NCI-H128 (cell line): ENCODE data around the gene TANK.

Experiments
- DNase-seq: peaks from one replicate; lab custom pipeline; 2025; ENCODE audit not compliant: unreplicated experiment; lab: John Stamatoyannopoulos, UW

TANK gene

GRCh38 chr2:161228511-161229240 lies 68.4 kb downstream of the TANK start:
- no peak for DNase-seq

GRCh38 chr2:161230959-161231358 lies 70.7 kb downstream of the TANK start:
- DNase-seq, result no peak

GRCh38 chr2:161232571-161232970 lies 72.3 kb downstream of the TANK start:
- DNase-seq, result no peak

- no peak for DNase-seq
Measured at GRCh38 chr2:161233858-161234431, 73.7 kb downstream of the TANK start.

- DNase-seq, result no peak
Measured at GRCh38 chr2:161234627-161235026, 74.4 kb downstream of the TANK start.

- no peak for DNase-seq
Measured at GRCh38 chr2:161237392-161238264, 77.4 kb downstream of the TANK start.

GRCh38 chr2:161238265-161238559 lies 78.0 kb downstream of the TANK start:
- DNase-seq, result no peak

GRCh38 chr2:161238560-161239325 lies 78.5 kb downstream of the TANK start:
- peak; percentile 15 for DNase-seq

- no peak for DNase-seq
Measured at GRCh38 chr2:161239326-161240109, 79.3 kb downstream of the TANK start.

GRCh38 chr2:161241894-161242293 lies 81.7 kb downstream of the TANK start:
- no peak for DNase-seq

- DNase-seq, result no peak
Measured at GRCh38 chr2:161243312-161243711, 83.1 kb downstream of the TANK start.

- DNase-seq, result no peak
Measured at GRCh38 chr2:161243905-161244304, 83.7 kb downstream of the TANK start.

GRCh38 chr2:161244387-161245260 lies 84.4 kb downstream of the TANK start:
- DNase-seq, result peak; percentile 22

- no peak for DNase-seq
Measured at GRCh38 chr2:161245261-161245553, 85.0 kb downstream of the TANK start.

GRCh38 chr2:161245671-161246070 lies 85.4 kb downstream of the TANK start:
- no peak for DNase-seq

GRCh38 chr2:161246281-161246680 lies 86.1 kb downstream of the TANK start:
- DNase-seq, result no peak

GRCh38 chr2:161250864-161251436 lies 90.7 kb downstream of the TANK start:
- DNase-seq, result peak; percentile 22

GRCh38 chr2:161257123-161257952 lies 97.1 kb downstream of the TANK start:
- no peak for DNase-seq

GRCh38 chr2:161265874-161266273 lies 105.6 kb downstream of the TANK start:
- peak; percentile 21 for DNase-seq
